Measurements from ENCODE around the gene NINJ2. TPM values are rescaled to one million over a fixed set of nuclear protein-coding genes. Genes with fewer than 3 reads are reported as not detected.
A peak's percentile ranks its signal among the peaks of the same experiment; 100 is the strongest.
"Not testable (repeated sequence)": the region's sequence is repeated elsewhere in the genome, so short reads cannot be mapped to it uniquely, and the experiment has no call there.

Gene NINJ2
- total and polyA plus RNA-seq, 2 donors = 11.5 to 11.8 TPM

DNA sequence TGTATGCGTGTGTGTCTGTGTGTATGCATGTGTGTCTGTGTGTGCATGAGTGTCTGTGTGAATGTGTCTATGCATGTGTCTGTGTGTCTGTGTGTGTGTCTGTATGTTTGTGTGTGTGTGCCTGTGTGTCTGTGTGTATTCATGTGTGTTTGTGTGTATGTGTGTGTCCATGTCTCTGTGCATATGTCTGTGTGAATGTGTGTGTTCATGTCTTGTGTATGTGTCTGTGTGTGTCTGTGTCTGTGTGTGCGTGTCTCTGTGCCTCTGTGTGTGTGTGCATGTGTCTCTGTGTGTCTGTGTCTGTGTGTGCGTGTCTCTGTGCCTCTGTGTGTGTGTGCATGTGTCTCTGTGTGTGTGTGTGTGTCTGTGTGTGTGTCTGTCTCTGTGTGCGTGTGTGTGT, 82.4 kb downstream of the NINJ2 start:
- 97% methylated on average over 4 of the region's 4 CpGs for WGBS
- no peak for DNase-seq (ENCODE audit: low read depth in 6 of 9, low spot score in 9 of 9)

DNA sequence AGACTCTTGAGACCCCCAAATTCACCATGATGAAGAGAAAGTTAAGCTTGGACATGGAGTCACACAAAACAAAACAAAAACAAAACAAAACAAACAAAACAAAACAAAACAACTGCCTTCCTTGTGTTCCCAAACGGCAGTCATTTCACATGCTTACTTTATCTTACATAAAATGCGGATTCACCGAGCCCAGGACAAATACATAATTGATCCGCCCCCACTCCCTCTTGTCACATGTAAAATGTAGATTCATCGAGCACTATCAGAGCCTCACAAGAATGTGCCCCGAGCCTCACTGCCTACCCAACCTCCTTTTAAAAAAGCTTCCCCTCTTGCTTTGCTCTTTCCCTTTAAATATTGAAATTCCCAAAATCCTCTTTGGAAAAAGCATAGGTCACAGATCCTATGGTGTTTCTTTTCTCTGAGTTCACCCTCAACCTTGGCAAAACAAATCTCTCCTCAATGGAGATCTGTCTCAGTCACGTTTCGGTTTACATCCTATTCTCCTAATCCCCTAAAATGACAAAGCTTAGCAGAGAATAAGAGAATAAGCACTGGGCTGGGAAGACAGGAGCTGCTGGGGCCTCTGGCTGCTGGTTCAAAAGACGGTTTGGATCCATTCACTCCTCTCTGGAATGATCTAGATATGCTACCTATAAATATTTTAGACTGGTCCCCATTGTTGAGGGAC, 83.7 kb downstream of the NINJ2 start:
- no peak for DNase-seq (ENCODE audit: low read depth in 6 of 9, low spot score in 9 of 9)
- peaks cover 7 to 14% of the 10 kb centered on the region in 2 donors for H3K4me1 ChIP-seq (ENCODE audit: control insufficient read depth in 2 of 2, insufficient read depth in 2 of 2, low read length in 2 of 2)
- no peaks in the 10 kb centered on the region for H3K36me3 ChIP-seq (ENCODE audit: control insufficient read depth in 2 of 2, insufficient read depth in 2 of 2, low read length in 1 of 2)
- H3K9me3 ChIP-seq (ENCODE audit: control insufficient read depth in 2 of 2, insufficient read depth in 1 of 2, low read length in 1 of 2) = no peaks in the 10 kb centered on the region
- no peak overlapping the region for H3K4me3 ChIP-seq (ENCODE audit: low read length in 2 of 2)
- WGBS = 97% methylated on average over 9 of the region's 9 CpGs
- no peaks in the 10 kb centered on the region for H3K27me3 ChIP-seq (ENCODE audit: control insufficient read depth in 2 of 2, insufficient read depth in 1 of 2, low read length in 1 of 2)
- H3K27ac ChIP-seq (ENCODE audit: low read depth in 1 of 2, low read length in 1 of 2) = no peak overlapping the region

More for the DNA sequence above, 82.4 kb downstream of the NINJ2 start:
- Histone ChIP-seq H3K27me3 (ENCODE audit: control insufficient read depth in 2 of 2, insufficient read depth in 1 of 2, low read length in 1 of 2) (no peaks in the 10 kb centered on the region), H3K36me3 (ENCODE audit: control insufficient read depth in 2 of 2, insufficient read depth in 2 of 2, low read length in 1 of 2) (no peaks in the 10 kb centered on the region), H3K27ac (ENCODE audit: low read depth in 1 of 2, low read length in 1 of 2) (no peak overlapping the region), H3K4me3 (ENCODE audit: low read length in 2 of 2) (no peak overlapping the region), H3K9me3 (ENCODE audit: control insufficient read depth in 2 of 2, insufficient read depth in 1 of 2, low read length in 1 of 2) (no peaks in the 10 kb centered on the region), H3K4me1 (ENCODE audit: control insufficient read depth in 2 of 2, insufficient read depth in 2 of 2, low read length in 2 of 2) (peaks cover 6 to 8% of the 10 kb centered on the region in 2 donors)

DNA sequence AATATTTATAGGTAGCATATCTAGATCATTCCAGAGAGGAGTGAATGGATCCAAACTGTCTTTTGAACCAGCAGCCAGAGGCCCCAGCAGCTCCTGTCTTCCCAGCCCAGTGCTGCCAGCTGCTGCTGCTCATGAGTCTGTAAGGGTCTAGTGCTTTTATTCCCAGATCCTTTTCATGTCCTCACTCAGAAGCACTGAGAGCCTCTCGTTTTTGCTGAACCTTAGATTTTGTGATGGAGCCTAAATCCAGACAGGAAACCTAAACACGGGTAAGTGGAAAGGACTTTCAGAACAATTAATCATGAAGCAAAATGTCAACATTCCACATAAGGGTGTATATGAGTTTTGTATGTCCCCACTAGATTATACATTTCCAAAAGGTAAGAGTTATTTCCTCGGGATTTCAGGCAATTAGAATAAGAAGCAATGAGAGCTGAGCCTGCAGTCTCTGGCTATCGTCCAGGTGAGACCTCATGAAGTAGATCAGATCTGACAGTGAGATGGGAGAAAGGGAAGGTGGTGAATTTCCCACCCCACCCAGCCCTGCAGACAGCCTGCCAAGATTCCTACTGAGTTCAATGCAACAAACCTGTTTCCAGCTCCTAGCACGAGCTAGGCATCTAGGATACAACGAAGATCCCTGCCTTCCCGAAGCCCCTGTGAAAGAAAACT, 84.4 kb downstream of the NINJ2 start:
- H3K4me3 ChIP-seq (ENCODE audit: low read length in 2 of 2) = no peak overlapping the region
- DNase-seq (ENCODE audit: low read depth in 6 of 9, low spot score in 9 of 9) = no peak
- H3K27me3 ChIP-seq (ENCODE audit: control insufficient read depth in 2 of 2, insufficient read depth in 1 of 2, low read length in 1 of 2) = no peaks in the 10 kb centered on the region
- H3K4me1 ChIP-seq (ENCODE audit: control insufficient read depth in 2 of 2, insufficient read depth in 2 of 2, low read length in 2 of 2) = peaks cover 7 to 14% of the 10 kb centered on the region in 2 donors
- H3K9me3 ChIP-seq (ENCODE audit: control insufficient read depth in 2 of 2, insufficient read depth in 1 of 2, low read length in 1 of 2) = peaks cover 0 to 3% of the 10 kb centered on the region in 2 donors
- WGBS = 79% methylated on average over 7 of the region's 7 CpGs
- H3K36me3 ChIP-seq (ENCODE audit: control insufficient read depth in 2 of 2, insufficient read depth in 2 of 2, low read length in 1 of 2) = no peaks in the 10 kb centered on the region
- H3K27ac ChIP-seq (ENCODE audit: low read depth in 1 of 2, low read length in 1 of 2) = no peak overlapping the region

DNA sequence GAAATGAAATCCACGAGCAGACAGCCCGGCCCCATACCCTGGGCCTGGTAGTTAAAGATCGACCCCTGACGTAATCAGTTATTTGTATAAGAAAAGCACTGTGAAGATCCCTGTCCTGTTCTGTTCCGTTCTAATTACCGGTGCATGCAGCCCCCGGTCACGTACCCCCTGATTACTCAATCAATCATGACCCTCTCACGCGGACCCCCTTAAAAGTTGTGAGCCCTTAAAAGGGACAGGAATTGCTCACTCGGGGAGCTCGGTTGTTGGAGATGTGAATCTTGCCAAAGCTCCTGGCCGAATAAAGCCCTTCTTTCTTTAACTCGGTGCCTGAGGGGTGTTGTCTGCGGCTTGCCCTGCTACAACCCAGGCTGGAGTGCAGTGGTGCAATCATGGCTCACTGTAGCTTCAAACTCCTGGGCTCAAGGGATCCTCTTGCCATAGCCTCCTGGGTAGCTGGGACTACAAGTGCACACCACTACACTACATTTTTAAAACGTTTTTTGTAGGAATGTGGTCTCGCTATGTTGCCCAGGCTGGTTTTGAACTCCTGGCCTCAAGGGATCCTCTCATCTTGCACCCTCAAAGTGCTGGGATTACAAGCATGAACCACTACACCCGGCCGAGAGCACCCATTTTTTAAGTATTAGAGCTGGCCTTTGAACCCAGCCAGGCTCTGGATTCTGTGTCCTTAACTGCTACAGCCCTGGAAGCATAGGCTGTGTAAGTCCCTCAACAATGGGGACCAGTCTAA, 85.1 kb downstream of the NINJ2 start:
- DNase-seq (ENCODE audit: low read depth in 6 of 9, low spot score in 9 of 9); H3K27me3 ChIP-seq (ENCODE audit: control insufficient read depth in 2 of 2, insufficient read depth in 1 of 2, low read length in 1 of 2); H3K4me3 ChIP-seq (ENCODE audit: low read length in 2 of 2); H3K27ac ChIP-seq (ENCODE audit: low read depth in 1 of 2, low read length in 1 of 2); H3K9me3 ChIP-seq (ENCODE audit: control insufficient read depth in 2 of 2, insufficient read depth in 1 of 2, low read length in 1 of 2); H3K36me3 ChIP-seq (ENCODE audit: control insufficient read depth in 2 of 2, insufficient read depth in 2 of 2, low read length in 1 of 2): not testable (repeated sequence)
- 95% methylated on average over 19 of the region's 19 CpGs for WGBS
- peaks cover 7 to 14% of the 10 kb centered on the region in 2 donors for H3K4me1 ChIP-seq (ENCODE audit: control insufficient read depth in 2 of 2, insufficient read depth in 2 of 2, low read length in 2 of 2)

DNA sequence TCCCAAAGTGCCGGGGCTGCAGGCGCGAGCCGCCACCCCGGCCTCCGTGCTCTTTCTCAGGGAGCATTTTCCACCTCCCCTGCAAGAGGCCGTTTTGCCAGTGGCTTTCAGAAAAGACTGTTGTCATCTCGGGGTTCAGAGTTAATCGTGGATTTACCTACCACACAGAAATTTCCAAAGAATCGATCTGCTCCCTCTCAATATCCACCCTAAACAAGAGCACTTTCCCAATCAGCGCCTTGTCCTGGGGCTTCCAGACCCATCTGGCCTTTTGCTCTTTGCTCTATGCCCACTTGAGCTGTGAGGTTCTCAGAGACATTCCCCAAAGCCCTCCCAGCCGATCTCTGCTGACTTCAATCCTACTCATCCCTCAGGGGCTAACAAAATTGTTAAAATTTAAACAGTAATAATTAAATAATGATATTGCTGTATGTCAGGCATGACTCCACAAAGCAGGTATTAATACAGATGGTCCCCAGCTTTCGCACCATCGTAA, 86.6 kb downstream of the NINJ2 start:
- H3K4me3 ChIP-seq (ENCODE audit: low read length in 2 of 2) = no peak overlapping the region
- DNase-seq (ENCODE audit: low read depth in 6 of 9, low spot score in 9 of 9) = no peak
- H3K27me3 ChIP-seq (ENCODE audit: control insufficient read depth in 2 of 2, insufficient read depth in 1 of 2, low read length in 1 of 2) = no peaks in the 10 kb centered on the region
- peaks cover 7 to 14% of the 10 kb centered on the region in 2 donors for H3K4me1 ChIP-seq (ENCODE audit: control insufficient read depth in 2 of 2, insufficient read depth in 2 of 2, low read length in 2 of 2)
- no peaks in the 10 kb centered on the region for H3K36me3 ChIP-seq (ENCODE audit: control insufficient read depth in 2 of 2, insufficient read depth in 2 of 2, low read length in 1 of 2)
- WGBS = 96% methylated on average over 14 of the region's 14 CpGs
- peaks cover 0 to 3% of the 10 kb centered on the region in 2 donors for H3K9me3 ChIP-seq (ENCODE audit: control insufficient read depth in 2 of 2, insufficient read depth in 1 of 2, low read length in 1 of 2)
- H3K27ac ChIP-seq (ENCODE audit: low read depth in 1 of 2, low read length in 1 of 2) = no peak overlapping the region

DNA sequence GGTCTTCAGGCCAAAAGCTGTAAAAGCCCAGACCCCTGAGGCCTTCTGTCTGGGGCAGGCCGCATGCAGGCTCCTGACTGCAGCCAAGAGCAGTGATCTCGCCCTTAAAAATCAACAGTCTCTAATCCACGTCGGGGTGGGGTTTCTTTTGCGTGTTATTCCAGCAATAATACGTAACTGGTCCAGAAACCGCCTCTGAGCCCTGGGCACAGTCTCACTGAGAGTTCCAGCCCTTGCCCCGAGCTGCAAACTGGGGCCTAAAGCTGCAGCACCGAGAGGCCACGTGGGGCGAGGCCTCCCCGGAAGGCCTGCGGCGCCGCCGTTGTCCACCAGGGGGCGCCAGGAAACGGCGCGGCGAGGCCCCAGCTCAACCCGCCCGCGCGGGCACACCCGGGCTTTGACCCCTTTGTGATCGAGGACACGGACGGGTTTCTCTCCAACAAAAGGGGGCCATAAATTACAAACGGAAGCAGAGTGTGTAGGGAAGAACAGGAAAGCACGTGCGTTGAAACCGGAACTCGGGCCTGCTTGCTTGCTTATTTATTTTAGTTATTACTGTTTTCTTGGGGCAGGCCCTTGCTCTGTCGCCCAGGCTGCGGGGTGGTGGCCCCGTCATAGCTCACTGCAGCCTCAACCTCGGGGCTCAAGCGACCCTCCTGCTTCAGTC, 87.2 kb downstream of the NINJ2 start:
- H3K4me1 ChIP-seq (ENCODE audit: control insufficient read depth in 2 of 2, insufficient read depth in 2 of 2, low read length in 2 of 2) = peaks cover 7 to 14% of the 10 kb centered on the region in 2 donors
- H3K9me3 ChIP-seq (ENCODE audit: control insufficient read depth in 2 of 2, insufficient read depth in 1 of 2, low read length in 1 of 2) = peaks cover 0 to 3% of the 10 kb centered on the region in 2 donors
- H3K27me3 ChIP-seq (ENCODE audit: control insufficient read depth in 2 of 2, insufficient read depth in 1 of 2, low read length in 1 of 2) = no peaks in the 10 kb centered on the region
- no peak overlapping the region for H3K4me3 ChIP-seq (ENCODE audit: low read length in 2 of 2)
- 18% methylated on average over 39 of the region's 39 CpGs for WGBS
- peak in 8 of 9 donors; percentile 61 to 91 (median 79) for DNase-seq (ENCODE audit: low read depth in 6 of 9, low spot score in 9 of 9)
- H3K36me3 ChIP-seq (ENCODE audit: control insufficient read depth in 2 of 2, insufficient read depth in 2 of 2, low read length in 1 of 2) = no peaks in the 10 kb centered on the region
- H3K27ac ChIP-seq (ENCODE audit: low read depth in 1 of 2, low read length in 1 of 2) = peak overlapping the region in 1 of 2 donors; percentile 8

DNA sequence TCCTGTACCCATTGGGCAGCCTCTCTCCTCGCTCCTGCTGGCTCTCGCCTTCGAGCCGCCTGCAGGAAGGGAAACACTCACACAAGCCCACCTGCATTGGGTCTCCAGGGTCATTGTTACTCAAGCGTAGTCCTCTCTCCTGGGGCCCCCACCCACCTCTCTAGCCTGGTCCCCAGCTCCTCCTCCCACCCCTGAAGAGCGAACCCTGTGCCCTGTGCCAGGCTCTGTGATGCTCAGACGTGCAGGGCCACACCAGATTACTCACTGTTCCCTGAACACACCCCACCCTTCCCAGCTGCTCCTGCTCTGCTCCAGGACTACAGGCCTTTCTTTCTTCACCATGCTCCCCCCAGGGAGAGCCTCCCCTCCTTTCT, 88.1 kb downstream of the NINJ2 start:
- no peak for DNase-seq (ENCODE audit: low read depth in 6 of 9, low spot score in 9 of 9)
- 98% methylated on average over 7 of the region's 7 CpGs for WGBS
- Histone ChIP-seq H3K27me3 (ENCODE audit: control insufficient read depth in 2 of 2, insufficient read depth in 1 of 2, low read length in 1 of 2) (no peaks in the 10 kb centered on the region), H3K4me3 (ENCODE audit: low read length in 2 of 2) (no peak overlapping the region), H3K27ac (ENCODE audit: low read depth in 1 of 2, low read length in 1 of 2) (no peak overlapping the region), H3K4me1 (ENCODE audit: control insufficient read depth in 2 of 2, insufficient read depth in 2 of 2, low read length in 2 of 2) (peaks cover 9 to 18% of the 10 kb centered on the region in 2 donors), H3K9me3 (ENCODE audit: control insufficient read depth in 2 of 2, insufficient read depth in 1 of 2, low read length in 1 of 2) (peaks cover 0 to 3% of the 10 kb centered on the region in 2 donors), H3K36me3 (ENCODE audit: control insufficient read depth in 2 of 2, insufficient read depth in 2 of 2, low read length in 1 of 2) (no peaks in the 10 kb centered on the region)

DNA sequence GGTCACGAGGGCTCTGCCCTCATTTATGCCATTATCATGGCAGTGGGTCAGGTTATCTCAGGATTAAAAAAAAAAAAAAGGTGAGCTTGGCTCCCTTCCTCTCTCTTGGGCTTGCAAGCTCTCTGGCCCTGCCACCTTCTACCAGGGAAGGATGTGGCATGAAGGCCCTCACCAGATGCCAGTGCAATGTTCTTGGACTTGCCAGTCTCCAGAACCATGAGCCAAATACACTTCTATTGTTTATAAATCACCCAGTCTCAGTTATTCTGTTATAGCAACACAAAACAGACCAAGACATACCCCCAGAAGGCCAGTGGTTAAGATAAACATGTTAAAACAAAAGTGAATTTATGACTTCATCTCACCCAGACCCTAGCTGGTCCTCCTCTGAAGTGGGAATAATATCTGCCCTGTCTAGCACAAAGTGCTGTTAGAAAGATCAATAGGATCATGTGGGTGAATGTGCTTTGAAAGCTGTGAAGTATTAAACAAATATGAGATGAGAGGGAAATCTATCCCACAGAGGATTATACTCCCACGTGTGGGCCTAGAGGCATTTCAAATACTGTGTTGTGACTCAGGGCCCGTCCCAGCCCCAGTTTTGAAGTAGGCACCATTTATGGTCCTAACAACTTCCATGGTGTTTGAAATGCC, 88.6 kb downstream of the NINJ2 start:
- 91% methylated on average over 3 of the region's 3 CpGs for WGBS
- no peak for DNase-seq (ENCODE audit: low read depth in 6 of 9, low spot score in 9 of 9)
- H3K27me3 ChIP-seq (ENCODE audit: control insufficient read depth in 2 of 2, insufficient read depth in 1 of 2, low read length in 1 of 2) = no peaks in the 10 kb centered on the region
- no peak overlapping the region for H3K4me3 ChIP-seq (ENCODE audit: low read length in 2 of 2)
- H3K36me3 ChIP-seq (ENCODE audit: control insufficient read depth in 2 of 2, insufficient read depth in 2 of 2, low read length in 1 of 2) = no peaks in the 10 kb centered on the region
- H3K27ac ChIP-seq (ENCODE audit: low read depth in 1 of 2, low read length in 1 of 2) = no peak overlapping the region
- H3K9me3 ChIP-seq (ENCODE audit: control insufficient read depth in 2 of 2, insufficient read depth in 1 of 2, low read length in 1 of 2) = peaks cover 0 to 3% of the 10 kb centered on the region in 2 donors
- H3K4me1 ChIP-seq (ENCODE audit: control insufficient read depth in 2 of 2, insufficient read depth in 2 of 2, low read length in 2 of 2) = peaks cover 12 to 23% of the 10 kb centered on the region in 2 donors
